Testis (tissue), 3 donors: ENCODE data around the gene TFF3. TPM values are rescaled to one million over a fixed set of nuclear protein-coding genes. Genes with fewer than 3 reads are reported as not detected.

Experiments
- DNase-seq: peaks from one replicate; pipeline ENCODE4 v3.0.0-alpha.2; 2019
- H3K27ac ChIP-seq, 2 donors: fragments of 200-600 bp; sonication (generic); one replicate each; pipeline ENCODE4 v1.5.1; 2019
- H3K27me3 ChIP-seq: fragments of 200-600 bp; sonication (generic); one replicate; pipeline ENCODE4 v1.5.1; 2019
- H3K36me3 ChIP-seq: fragments of 200-600 bp; sonication (generic); one replicate; pipeline ENCODE4 v1.5.1; 2017; ENCODE audit warnings: low read depth; ENCODE audit errors: missing control alignments
- H3K4me1 ChIP-seq: fragments of 200-600 bp; sonication (generic); one replicate; pipeline ENCODE4 v1.5.1; 2019
- H3K4me3 ChIP-seq, 2 donors: fragments of 200-600 bp; sonication (generic); one replicate each; pipeline ENCODE4 v1.5.1; 2017 to 2019
- H3K9me3 ChIP-seq: fragments of 200-600 bp; sonication (generic); one replicate; pipeline ENCODE4 v1.5.1; 2017
- CTCF ChIP-seq, 3 experiments: fragments of 450-650 bp in 2 of 3; fragments of 200-600 bp in 1 of 3; sonication (generic) in 1 of 3; IDR thresholded peaks; one replicate each; pipeline ENCODE4 v1.5.1; 2016 to 2019; ENCODE audit warnings: antibody characterized with exemption in 3 of 3, mild to moderate bottlenecking in 2 of 3, moderate library complexity in 1 of 3
- POLR2A ChIP-seq: fragments of 450-650 bp; IDR thresholded peaks from one replicate; pipeline ENCODE4 v1.6.1; 2017; ENCODE audit warnings: antibody characterized with exemption, mild to moderate bottlenecking, moderate library complexity
- WGBS, 2 donors: methylation state at CpG; one replicate each; pipeline ENCODE4 v1.1.5; 2018; 5-methylcytosine and 5-hydroxymethylcytosine counted together
- intact Hi-C: fragments of 100-400 bp; cut with DNase I; formaldehyde crosslinking; loops from one replicate; pipeline ENCODE4 v1.15.1; 2023; ENCODE audit warnings: low total_unique reads
- polyA plus RNA-seq: library from polyadenylated mRNA; stranded (reverse); fragments of 350-450 nt; fragmentation: Illumina TruSeq; extraction: RNeasy Lipid Tissue Mini Kit (QIAGEN cat#74804); gene quantifications from one replicate; pipeline ENCODE4 v1.2.3, GENCODE V29; 2014; ENCODE audit warnings: low read depth, low replicate concordance; ENCODE audit not compliant: insufficient read depth
- total RNA-seq, 2 donors: library from RNA; depleted of rRNA; stranded (reverse); fragments of >200 nt; gene quantifications; one replicate each; pipeline ENCODE4 v1.2.3, GENCODE V29; 2016

The TFF3 gene
- total and polyA plus RNA-seq, 3 donors from 2014 or later: 3.9 to 12.9 (median 11.5) TPM

GRCh38 chr21:42344631-42345030 lies 29.4 kb upstream of the TFF3 start:
- Histone ChIP-seq H3K27ac (no peak overlapping the region), H3K27me3 (no peaks in the 10 kb centered on the region), H3K9me3 (no peaks in the 10 kb centered on the region), H3K36me3 (no peaks in the 10 kb centered on the region), H3K4me3 (no peak overlapping the region), H3K4me1 (no peaks in the 10 kb centered on the region)
- intact Hi-C loops: no loop called here
- 50 to 56% methylated on average over 4 of the region's 4 CpGs for WGBS, 2 donors
- no peak for TF ChIP-seq CTCF (IDR thresholded peaks at IDR 0.05)
- no peak for TF ChIP-seq POLR2A
- no peak for DNase-seq

- Histone ChIP-seq H3K27me3 (no peaks in the 10 kb centered on the region), H3K27ac (no peak overlapping the region), H3K4me3 (no peak overlapping the region), H3K36me3 (no peaks in the 10 kb centered on the region), H3K9me3 (no peaks in the 10 kb centered on the region), H3K4me1 (no peaks in the 10 kb centered on the region)
- TF ChIP-seq POLR2A: no peak
- TF ChIP-seq CTCF (IDR thresholded peaks at IDR 0.05): no peak
- WGBS, 2 donors: 79 to 88% methylated on average over 11 of the region's 11 CpGs
- peak; percentile 1 for DNase-seq
- intact Hi-C loops: no loop called here
These were observed 28.8 kb upstream of the TFF3 start for GRCh38 chr21:42343963-42344510.

- Histone ChIP-seq H3K4me1 (no peaks in the 10 kb centered on the region), H3K9me3 (no peaks in the 10 kb centered on the region), H3K27me3 (no peaks in the 10 kb centered on the region), H3K27ac (no peak overlapping the region), H3K4me3 (no peak overlapping the region), H3K36me3 (no peaks in the 10 kb centered on the region)
- no peak for TF ChIP-seq POLR2A
- TF ChIP-seq CTCF (IDR thresholded peaks at IDR 0.05): no peak
- intact Hi-C loops: no loop called here
- no peak for DNase-seq
- WGBS, 2 donors: 86 to 95% methylated on average over 6 of the region's 6 CpGs
These were observed 28.3 kb upstream of the TFF3 start for GRCh38 chr21:42343556-42343955.

- TF ChIP-seq POLR2A: no peak
- no peak for TF ChIP-seq CTCF (IDR thresholded peaks at IDR 0.05)
- Histone ChIP-seq H3K27ac (no peak overlapping the region), H3K9me3 (no peaks in the 10 kb centered on the region), H3K4me1 (no peaks in the 10 kb centered on the region), H3K4me3 (no peak overlapping the region), H3K27me3 (no peaks in the 10 kb centered on the region), H3K36me3 (no peaks in the 10 kb centered on the region)
- intact Hi-C loops: no loop called here
- no peak for DNase-seq
- 89 to 94% methylated on average over 10 of the region's 10 CpGs for WGBS, 2 donors
These were observed 27.9 kb upstream of the TFF3 start for GRCh38 chr21:42343101-42343500.

- TF ChIP-seq CTCF (IDR thresholded peaks at IDR 0.05) (no peak), POLR2A (no peak)
- intact Hi-C loops: no loop called here
- DNase-seq: no peak
- no peak overlapping the region for H3K27ac ChIP-seq
- no peaks in the 10 kb centered on the region for H3K27me3 ChIP-seq
- H3K4me1 ChIP-seq: no peaks in the 10 kb centered on the region
- no peaks in the 10 kb centered on the region for H3K36me3 ChIP-seq
- no peak overlapping the region for H3K4me3 ChIP-seq
- no peaks in the 10 kb centered on the region for H3K9me3 ChIP-seq
- 92 to 97% methylated on average over 15 of the region's 15 CpGs for WGBS, 2 donors
These were observed 26.8 kb upstream of the TFF3 start for GRCh38 chr21:42341776-42342542.
